ENCODE results near the gene SLC7A11. TPM values are rescaled to one million over a fixed set of nuclear protein-coding genes. Genes with fewer than 3 reads are reported as not detected.
A peak's percentile ranks its signal among the peaks of the same experiment; 100 is the strongest.

Gene SLC7A11
- total and polyA plus RNA-seq, 2 of the 4 experiments (the other 2 are of a cell fraction) = 8.3 to 24.7 TPM

DNA sequence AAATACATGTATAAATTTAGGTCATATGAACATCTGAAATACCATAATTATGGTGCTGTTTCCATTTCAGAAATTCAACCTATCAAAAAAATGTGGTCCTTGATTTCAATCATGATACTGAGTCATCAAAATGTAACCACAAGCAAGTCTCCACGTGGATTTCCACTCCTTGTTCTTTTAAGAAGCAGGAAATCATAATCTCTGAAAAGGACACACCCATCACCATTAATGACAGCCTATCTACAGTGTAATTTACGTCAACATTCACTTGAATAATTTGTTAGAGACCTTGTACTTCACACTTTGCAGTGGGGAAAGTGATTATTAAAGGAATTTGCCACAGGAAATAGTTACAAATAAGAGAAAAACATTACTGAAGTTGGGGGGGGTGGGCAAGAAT is 17.7 kb upstream of the SLC7A11 start:
- Histone ChIP-seq H3K9ac (ENCODE audit: low read depth, low read length) (no peak overlapping the region), H4K5ac (ENCODE audit: low read depth, low read length) (no peak overlapping the region), H2BK15ac (ENCODE audit: low read depth, low read length) (no peak overlapping the region), H3K14ac (replicated peaks; ENCODE audit: low read depth, low read length) (0 out of 2 replicates have a peak overlapping the region, but pooled peaks have one; percentile 2), H3K4ac (ENCODE audit: low read depth, low read length) (no peak overlapping the region), H3K4me2 (ENCODE audit: low read depth, low read length) (no peak overlapping the region), H3K27ac (ENCODE audit: insufficient read depth, low read length) (no peak overlapping the region), H4K91ac (ENCODE audit: insufficient read depth, low read depth, low read length) (no peak overlapping the region), H3K9me1 (ENCODE audit: insufficient read depth, low read length) (no peaks in the 10 kb centered on the region), H2BK5ac (ENCODE audit: low read depth, low read length, poor library complexity, severe bottlenecking) (no peak overlapping the region), H2BK120ac (ENCODE audit: low read depth, low read length) (no peak overlapping the region), H3K4me1 (ENCODE audit: control insufficient read depth, insufficient read depth, low read length) (no peaks in the 10 kb centered on the region; the same call in 1 of the 2 replicates), H2AFZ (replicated peaks; ENCODE audit: low read length, poor library complexity) (no peak overlapping the region), H3K79me1 (ENCODE audit: low read depth in 1 of 2, low read length in 2 of 2) (no peaks in the 10 kb centered on the region), H4K20me1 (ENCODE audit: insufficient read depth, low read length) (no peaks in the 10 kb centered on the region), H3K4me3 (ENCODE audit: insufficient read depth, low read depth, low read length) (no peak overlapping the region), H3K23ac (ENCODE audit: low read depth, low read length) (no peak overlapping the region), H2BK20ac (ENCODE audit: low read depth, low read length) (no peak overlapping the region), H3K18ac (ENCODE audit: low read depth, low read length) (no peak overlapping the region), H3K36me3 (ENCODE audit: control insufficient read depth, insufficient read depth, low read length) (no peaks in the 10 kb centered on the region), H3K9me3 (ENCODE audit: control insufficient read depth, insufficient read depth, low read length) (no peaks in the 10 kb centered on the region), H3K56ac (ENCODE audit: extremely low read depth, insufficient read depth, low read length) (no peak overlapping the region), H3K27me3 (ENCODE audit: control insufficient read depth, insufficient read depth, low read length) (no peaks in the 10 kb centered on the region), H2AK9ac (replicated peaks; ENCODE audit: low read depth, low read length, poor library complexity) (no peak overlapping the region), H4K8ac (ENCODE audit: low read depth in 2 of 2, low read length in 2 of 2) (no peak overlapping the region), H2AK5ac (ENCODE audit: low read depth, low read length) (no peak overlapping the region)
- DNase-seq = peak; percentile 64
- dilution Hi-C loops (cut with HindIII; ENCODE audit: low sequenced_read_pairs, unreplicated experiment) = no loop called here
- CTCF ChIA-PET = no interaction called here
- no peak for ATAC-seq (ENCODE audit: low read depth)
- in situ Hi-C loops (cut with MboI; ENCODE audit: low sequenced_read_pairs) = no loop called here
- BruUV-seq (replicated peaks) = no TSS peak
- POLR2A ChIA-PET (ENCODE audit: unreplicated experiment) = no interaction called here
- peak; percentile 29; the same call in 1 of the 2 replicates for TF ChIP-seq MXI1 (IDR thresholded peaks at IDR 0.05; ENCODE audit: borderline replicate concordance, low read depth, low read length)
- no peak for TF ChIP-seq MAZ (IDR thresholded peaks at IDR 0.05; ENCODE audit: borderline replicate concordance, low read depth, low read length)
- TF ChIP-seq CEBPB (IDR thresholded peaks at IDR 0.05; ENCODE audit: low read depth, low read length) = no peak
- TF ChIP-seq, protein P1, sequence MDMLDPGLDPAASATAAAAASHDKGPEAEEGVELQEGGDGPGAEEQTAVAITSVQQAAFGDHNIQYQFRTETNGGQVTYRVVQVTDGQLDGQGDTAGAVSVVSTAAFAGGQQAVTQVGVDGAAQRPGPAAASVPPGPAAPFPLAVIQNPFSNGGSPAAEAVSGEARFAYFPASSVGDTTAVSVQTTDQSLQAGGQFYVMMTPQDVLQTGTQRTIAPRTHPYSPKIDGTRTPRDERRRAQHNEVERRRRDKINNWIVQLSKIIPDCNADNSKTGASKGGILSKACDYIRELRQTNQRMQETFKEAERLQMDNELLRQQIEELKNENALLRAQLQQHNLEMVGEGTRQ (IDR thresholded peaks at IDR 0.05; ENCODE audit: low read depth, low read length) = no peak
- no peak for TF ChIP-seq RAD21 (IDR thresholded peaks at IDR 0.05; ENCODE audit: low read length)
- TF ChIP-seq MAFK (IDR thresholded peaks at IDR 0.05; ENCODE audit: low read depth, low read length) = peak; percentile 54
- no peak for TF ChIP-seq RFX5 (IDR thresholded peaks at IDR 0.05; ENCODE audit: low read depth, low read length)
- TF ChIP-seq CHD1 (IDR thresholded peaks at IDR 0.05; ENCODE audit: low read depth, low read length) = no peak
- WGBS, 2 experiments (ENCODE audit: extremely low coverage in 2 of 2, insufficient read length in 1 of 2) = no CpG with 5 or more reads among the region's 2 CpGs
- intact Hi-C loops (cut with micrococcal nuclease) = loop anchor here (5.0 kb wide), 1 partner anchor 227 kb away; no protein-coding TSS in a partner anchor

All from IMR-90 (cell line).